ENCODE measurements around the gene XCL1.

Gene XCL1

DNA sequence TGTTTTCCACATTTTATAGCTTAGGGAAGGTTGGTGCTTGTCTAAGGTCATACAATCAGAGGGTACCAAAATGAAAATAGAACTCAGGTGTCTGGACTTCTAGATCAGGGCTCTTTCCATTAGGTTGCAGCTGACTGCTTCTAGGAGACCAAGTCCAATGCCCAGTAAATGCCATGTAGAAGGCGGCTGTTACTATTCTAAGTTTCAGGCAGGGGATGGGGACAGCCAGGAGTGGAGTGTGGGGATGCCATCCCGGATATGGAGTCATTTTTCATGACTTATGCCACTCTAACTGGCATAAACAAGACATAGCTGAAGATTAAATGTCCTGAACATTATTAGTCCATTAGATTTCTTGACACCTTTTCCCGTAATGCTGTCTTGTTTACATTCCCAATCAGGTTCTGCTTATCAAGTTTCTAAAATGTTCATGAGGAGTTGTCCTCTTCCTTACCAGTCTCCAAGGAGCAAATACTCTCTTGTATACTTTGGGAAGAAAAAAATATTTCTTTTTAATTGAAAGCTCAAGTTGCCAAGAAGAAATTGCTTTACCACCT, 31.5 kb downstream of the XCL1 start:
- DNase-seq = no peak

DNA sequence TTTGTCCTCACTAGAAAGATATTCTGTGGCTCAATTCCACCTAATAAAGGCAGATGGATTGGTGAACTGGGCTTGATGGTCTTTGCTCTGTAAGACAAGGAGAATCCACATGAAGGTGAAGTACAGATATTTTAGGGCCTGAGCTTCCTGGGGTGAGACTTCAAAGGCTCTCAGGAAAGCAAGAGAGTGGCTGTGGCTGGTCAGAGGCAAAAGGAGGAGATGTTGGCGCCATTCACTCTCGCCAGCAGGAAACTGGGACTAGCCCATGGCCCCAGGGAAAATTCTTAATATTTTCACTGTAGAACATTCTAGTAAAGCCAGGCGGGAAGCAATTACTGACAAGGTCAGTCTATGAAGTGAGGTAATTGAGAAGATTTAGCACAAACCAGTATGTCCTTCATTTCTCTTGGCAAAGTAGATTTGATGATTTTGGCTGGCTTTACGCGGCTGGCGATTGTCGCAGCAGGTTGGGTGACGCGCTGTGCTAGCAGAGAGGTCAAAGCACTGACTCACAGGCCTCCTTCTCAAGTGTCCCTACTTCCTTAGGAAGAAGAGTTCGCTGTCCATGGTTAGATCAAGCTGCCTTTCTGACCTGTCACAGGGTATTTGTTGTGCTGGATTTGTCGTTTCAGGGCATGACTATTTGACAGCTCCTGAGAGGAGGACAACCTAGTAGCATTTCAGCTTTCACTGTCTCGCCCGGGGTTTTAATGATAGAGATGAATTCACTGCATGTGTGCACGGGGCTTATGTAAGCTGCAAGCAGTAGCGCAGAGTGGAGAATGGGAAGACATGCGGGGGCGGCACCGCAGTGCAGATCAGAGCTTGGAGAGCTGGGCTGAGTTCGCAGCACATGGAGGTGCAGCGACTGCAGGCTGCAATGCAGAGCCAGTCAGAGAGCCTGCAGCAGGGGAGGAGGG, 32.7 kb downstream of the XCL1 start:
- DNase-seq = no peak

GRCh38 chr1:168609741-168610510, 33.5 kb downstream of the XCL1 start:
- no peak for DNase-seq

GRCh38 chr1:168613038-168613451, 36.6 kb downstream of the XCL1 start:
- no peak for DNase-seq

DNA sequence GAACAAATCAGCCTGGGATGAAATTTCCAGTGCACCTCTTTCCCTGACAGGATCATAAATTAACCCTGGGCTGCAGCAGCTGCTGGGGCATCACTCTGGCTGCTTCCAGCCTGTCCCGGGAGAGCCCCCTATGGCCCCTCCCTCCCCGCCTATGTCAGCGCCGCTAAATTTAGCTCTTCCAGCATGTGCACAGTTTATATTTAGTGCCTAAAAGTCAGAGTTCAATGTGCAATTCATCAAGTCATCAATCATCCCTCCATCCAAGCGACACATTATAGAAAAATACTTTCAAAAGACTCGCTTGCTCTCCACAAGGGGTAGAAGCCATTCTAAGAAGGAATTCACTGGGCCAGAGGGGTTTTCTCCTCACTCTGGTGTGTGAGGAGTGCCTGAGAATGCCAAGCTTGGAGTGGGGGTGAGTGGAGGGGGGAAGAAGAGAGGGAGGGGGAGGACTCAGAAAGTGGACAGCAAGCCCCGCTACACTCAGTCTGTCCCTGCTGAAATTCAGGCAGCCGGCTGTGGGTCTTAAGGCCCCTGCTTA, 37.4 kb downstream of the XCL1 start:
- DNase-seq = no peak

DNA sequence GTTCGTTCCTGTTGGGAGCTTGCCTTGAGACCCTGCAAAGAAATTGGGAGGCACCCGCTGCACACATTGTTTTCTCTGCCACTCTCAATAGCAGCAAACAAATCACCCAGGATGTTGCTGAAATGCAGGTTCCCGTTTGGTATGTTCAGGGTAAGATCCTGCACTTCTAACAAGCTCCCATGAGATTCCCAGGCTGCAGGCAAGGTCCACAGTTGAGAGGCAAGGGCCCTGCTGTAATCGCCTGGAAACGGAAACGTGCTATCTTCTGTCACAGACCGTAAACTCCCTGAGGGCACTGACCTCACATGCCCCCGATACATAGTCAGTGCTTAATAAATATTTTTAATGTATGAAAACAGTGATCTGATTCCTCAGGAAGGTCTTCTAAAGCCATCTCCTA, 37.8 kb downstream of the XCL1 start:
- no peak for DNase-seq

GRCh38 chr1:168615965-168616364, 39.6 kb downstream of the XCL1 start:
- DNase-seq = no peak

DNA sequence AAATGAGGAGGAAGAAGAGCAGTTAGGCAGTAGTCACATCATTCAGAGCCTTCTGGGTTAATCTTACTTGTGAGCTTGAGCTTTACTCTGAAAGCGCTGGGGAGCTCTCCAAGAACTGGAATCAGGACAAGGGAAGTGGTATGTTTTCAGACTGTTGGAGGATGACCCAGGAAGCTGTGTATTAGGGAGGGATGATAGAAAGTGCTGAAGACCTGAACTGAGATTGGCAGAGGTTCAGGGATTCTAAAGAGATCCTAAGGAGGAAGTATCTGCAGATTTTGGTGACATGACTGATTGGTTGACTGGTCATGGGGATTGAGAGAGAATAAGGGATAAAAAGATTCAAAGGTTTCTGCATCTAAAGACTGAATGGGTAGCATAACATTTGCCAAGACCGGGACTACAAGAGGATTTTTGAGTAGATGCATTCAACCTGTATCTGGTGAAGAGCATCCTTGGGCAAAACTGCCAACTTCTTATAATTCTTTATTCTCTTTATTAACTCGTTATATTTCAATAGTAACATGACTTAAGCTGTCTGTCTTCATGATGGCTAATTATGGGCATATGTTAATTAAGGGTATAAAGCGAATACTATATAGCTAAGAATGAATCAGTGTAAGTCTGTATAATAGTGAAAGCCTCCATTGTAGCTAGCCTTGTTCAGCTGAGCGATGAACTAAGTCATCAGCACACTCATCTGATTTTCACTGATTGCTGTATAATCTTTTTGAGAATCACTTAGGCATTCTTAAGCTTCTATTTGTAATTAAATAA, 41.8 kb downstream of the XCL1 start:
- no peak for DNase-seq

GRCh38 chr1:168618886-168619285, 42.5 kb downstream of the XCL1 start:
- no peak for DNase-seq

- no peak for DNase-seq
Measured at GRCh38 chr1:168621356-168621755, 45.0 kb downstream of the XCL1 start.

DNA sequence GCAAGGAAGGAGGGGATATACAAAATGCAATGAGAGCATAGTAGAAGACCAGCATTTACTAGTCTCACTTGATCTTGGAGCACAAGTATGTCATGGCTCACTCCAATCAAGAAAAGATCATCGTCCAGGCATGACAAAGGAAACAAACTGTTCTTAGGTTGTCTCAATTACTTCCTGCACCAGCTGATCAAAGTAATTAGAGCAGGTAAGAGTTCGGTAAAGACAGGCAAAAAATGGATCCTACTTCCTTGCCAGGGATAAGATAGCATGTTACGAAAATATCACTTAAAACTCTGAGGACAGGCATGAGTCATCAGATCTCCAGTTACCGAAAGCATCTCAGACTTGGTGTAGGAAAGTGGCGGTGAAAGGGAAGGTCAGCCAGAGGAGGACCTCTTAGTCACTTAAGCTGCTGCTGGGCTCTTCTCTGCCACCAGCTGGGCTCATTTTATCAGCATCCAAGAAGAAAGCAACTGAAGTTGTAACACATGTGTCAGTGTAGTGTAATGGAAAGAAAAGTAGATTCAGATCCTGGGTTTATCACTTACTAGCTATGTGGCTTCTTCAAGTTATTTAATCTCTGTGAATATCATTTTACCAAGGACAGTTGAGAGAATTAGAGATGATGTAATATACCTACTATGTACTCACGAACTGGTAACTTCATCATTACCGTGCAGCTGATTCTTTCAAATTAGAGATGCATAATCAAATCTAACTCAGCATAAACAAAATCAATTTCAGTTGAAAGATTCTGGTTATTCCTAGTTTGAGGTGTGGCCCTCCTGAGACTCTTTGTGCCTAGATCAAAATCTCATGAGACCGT, 46.8 kb downstream of the XCL1 start:
- no peak for DNase-seq

- DNase-seq = no peak
Measured at GRCh38 chr1:168623831-168624230, 47.4 kb downstream of the XCL1 start.

- no peak for DNase-seq
Measured at GRCh38 chr1:168626326-168626725, 49.9 kb downstream of the XCL1 start.

- DNase-seq = no peak
Measured at GRCh38 chr1:168627370-168627769, 51.0 kb downstream of the XCL1 start.

DNA sequence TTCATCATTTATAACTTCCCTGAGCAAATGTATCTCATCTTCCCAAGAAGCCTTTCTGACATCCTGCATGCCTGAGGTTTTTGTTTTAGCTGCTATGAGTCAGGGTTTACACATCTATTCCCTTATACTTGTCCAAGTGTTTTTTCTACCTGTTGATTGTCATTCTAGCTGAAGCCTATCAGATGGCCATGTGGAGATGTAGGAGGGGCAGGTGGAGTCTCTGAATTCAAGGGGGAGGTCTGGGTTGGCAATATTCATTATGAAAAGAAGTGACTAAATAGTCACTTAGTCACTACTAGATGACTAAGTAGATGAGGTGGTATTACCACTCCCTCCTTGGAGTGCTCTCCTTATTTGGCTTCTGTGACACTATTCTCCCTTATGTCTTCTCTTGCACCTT, 52.4 kb downstream of the XCL1 start:
- no peak for DNase-seq

- DNase-seq = no peak
Measured at GRCh38 chr1:168629466-168629865, 53.1 kb downstream of the XCL1 start.

Data from NCI-H510A (cell line).